GM18507 (cell line): ENCODE results near the gene ANO7.

Experiments used
- DNase-seq: peaks from one replicate; pipeline ENCODE4 v3.0.0; 2011; ENCODE audit warnings: low read depth; ENCODE audit not compliant: insufficient read length; ENCODE audit errors: extremely low spot score
- FAIRE-seq: peaks from 2 replicates; lab custom pipeline; 2011; peaks lifted over from hg19 to GRCh38; lab: Jason Lieb, UNC

The ANO7 gene

GRCh38 chr2:241156971-241157441, 31.5 kb upstream of the ANO7 start:
- FAIRE-seq = no peak
- no peak for DNase-seq

DNA sequence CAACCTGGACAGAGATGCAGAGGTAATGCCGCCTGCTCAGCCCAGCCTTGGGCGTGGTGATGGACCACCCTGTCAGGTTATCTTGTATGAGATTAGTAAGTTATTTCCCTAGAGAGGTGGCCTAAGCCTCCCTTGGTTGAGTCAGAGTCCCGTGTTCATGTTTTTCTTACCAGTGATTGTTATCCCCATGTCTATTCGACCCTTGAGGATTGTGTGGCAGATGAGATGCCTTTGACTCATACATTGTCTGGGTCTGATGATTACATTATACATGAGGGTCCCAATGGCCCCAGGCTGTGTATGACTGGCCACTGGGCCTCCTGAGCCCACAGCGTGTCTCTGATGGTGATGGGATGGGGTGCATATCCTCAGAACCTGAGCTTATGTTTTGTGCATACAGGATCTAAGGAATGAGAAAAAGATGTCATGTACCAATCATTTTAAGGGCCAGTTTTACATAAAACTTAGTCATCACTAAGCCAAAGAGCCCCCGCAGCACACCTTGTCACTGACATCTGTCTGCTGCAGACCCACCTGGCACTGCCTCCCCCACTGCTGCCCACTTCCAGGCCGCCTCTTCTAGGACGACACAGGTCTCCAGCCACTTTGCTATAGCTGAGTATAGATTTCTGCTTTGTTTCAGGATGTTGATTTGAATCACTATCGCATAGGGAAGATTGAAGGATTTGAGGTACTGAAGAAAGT, 30.5 kb upstream of the ANO7 start:
- no peak for DNase-seq
- no peak for FAIRE-seq

DNA sequence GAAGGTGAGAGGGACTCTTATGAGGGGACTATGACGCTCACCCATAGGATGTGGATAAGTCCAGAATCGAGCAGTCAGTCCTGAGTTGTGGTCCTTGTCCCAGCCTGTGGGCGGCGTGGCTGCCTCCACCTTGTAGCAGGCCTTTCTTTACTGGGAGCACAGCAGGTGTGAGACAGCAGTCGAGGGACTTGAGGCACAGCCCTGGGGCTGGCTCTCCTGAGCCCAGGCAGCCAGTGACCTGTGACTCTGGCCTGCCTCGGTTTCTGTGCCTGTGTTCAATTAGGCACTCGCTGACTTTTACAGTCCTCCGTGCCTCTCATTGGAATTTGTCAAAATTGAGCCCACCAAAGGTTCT, 30.0 kb upstream of the ANO7 start:
- DNase-seq (no peak), FAIRE-seq (no peak)

DNA sequence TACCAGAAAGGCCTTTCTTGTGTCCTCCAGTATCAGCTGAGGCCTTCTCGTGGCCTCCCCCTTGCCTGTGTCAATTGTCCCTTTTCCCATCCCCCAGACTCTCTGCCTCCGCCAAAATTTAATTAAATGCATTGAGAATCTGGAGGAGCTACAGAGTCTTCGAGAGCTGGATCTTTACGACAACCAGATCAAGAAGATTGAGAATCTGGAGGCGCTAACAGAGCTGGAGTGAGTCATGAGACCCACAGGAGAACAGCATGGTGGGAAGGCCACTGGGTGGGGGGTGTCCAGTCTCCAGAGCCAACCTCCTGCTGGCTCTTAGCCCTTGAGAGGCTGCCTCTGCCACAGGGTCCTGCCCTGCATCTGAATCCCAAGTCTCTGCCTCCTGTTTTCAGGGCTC, 29.4 kb upstream of the ANO7 start:
- DNase-seq = no peak
- FAIRE-seq = no peak

- no peak for DNase-seq
- FAIRE-seq = no peak
Measured at GRCh38 chr2:241160318-241160717, 28.2 kb upstream of the ANO7 start.

DNA sequence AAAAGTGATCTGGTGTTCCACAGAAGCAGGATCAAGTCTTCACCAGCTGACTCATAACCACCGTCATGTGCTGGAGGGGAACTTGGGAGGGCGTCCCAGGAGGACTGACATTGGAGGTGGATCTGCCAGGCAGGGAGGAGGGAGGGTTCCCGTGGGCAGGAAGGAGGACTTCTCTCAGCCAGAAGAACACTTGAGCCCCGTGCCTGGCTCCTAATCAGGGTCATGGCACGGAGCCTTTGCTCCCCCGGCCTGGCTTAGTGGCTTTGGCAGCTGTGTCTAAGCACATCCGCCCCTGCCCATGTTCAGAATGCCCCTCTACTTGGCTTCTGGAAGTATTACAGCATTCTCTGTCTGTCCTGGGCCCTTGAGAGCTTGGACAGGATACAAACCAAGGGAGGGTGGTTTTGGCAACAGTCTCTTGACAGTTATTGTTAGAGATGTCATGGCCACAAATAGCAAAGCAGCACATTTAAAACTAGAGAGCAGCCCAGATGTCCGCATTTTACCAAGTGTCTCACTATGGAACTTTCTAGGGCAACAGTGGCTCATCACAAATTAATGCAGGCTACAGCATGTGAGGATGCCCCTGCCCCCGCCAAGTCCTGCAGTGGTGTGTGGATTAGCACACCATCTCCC, 26.7 kb upstream of the ANO7 start:
- no peak for FAIRE-seq

DNA sequence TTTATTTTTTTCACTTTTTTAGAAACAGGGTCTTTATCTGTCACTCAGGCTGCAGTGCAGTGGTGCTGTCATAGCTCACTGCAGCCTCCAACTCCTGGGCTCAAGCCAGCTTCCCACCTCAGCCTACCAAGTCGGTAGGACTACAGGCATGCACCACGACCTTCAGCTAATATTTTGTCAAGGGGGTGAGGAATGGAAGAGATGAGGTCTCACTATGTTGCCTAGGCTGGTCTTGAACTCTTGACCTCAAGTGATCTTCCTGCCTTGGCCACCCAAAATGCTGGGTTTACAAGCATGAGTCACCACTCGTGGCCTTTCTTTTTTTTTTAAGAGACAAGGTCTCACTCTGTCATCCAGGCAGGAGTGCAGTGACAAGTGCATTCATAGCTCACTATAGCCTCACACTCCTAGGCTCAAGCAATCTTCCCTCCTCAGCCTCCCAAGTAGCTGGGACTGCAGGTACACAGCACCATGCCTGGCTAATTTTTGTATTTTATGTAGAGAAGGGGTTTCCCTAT, 24.8 kb upstream of the ANO7 start:
- FAIRE-seq = no peak
- DNase-seq = no peak

More for the DNA sequence above, 26.7 kb upstream of the ANO7 start:
- DNase-seq = no peak

DNA sequence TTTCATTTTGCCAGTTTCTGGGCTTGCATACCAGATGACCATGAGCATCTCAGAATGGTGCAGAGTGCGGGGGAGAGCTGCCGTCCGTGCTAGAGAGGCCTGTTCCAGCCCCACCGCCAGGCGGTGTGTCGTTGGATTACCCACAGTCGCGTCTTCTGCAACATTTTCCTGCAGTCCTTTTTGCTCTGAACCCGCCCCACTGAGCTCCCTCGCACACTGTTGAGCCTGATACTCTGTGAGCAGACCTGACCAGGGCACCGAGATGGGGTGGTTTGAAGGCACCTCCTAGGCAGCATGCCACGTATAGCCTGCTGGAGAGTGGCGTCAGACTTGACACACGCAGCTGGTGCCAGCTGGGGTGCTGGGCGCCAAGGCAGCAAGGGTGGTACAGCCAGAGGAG, 20.1 kb upstream of the ANO7 start:
- DNase-seq (no peak), FAIRE-seq (no peak)

- DNase-seq (no peak), FAIRE-seq (no peak)
Measured at GRCh38 chr2:241173557-241173956, 14.9 kb upstream of the ANO7 start.

DNA sequence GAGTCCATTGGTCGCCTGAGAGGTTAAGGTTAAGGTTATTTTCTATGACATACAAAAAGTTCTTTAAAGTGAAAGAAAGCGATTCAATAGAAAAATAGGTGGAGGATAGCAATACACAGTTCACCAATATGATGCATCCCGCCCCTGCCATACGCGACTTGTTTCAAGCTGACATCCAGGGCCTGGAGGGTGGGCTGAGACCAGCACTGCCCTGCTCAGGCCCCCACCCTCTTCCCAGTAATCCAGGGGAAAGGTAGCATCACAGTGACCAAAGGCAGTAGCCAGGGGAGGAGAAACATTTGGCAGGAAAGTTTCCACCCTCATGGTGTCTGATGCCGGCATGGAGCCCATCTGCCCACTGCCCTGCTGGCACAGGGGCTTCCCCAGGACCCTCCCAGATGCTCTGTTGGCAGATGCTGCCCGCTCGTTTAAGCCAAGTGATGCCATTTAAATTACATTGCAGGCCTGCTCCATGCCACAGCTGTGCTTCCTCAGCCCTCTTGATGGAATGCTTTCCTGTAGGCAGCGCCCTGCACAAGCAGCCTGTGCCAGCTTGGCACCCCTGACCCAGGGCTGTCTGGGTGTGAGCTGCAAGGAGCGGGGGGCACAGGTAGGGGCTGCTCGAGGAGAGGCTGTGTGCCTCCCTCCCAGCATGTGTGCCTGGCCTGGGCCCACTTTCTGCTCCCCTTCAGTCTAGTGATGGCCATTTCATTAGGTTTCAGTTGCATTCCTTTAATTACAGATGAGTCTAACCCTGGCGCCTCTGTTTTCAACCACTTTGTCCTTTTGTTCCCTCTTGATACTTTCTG, 10.7 kb upstream of the ANO7 start:
- no peak for DNase-seq
- no peak for FAIRE-seq

GRCh38 chr2:241178961-241179360, 9.5 kb upstream of the ANO7 start:
- FAIRE-seq = no peak
- DNase-seq = no peak

DNA sequence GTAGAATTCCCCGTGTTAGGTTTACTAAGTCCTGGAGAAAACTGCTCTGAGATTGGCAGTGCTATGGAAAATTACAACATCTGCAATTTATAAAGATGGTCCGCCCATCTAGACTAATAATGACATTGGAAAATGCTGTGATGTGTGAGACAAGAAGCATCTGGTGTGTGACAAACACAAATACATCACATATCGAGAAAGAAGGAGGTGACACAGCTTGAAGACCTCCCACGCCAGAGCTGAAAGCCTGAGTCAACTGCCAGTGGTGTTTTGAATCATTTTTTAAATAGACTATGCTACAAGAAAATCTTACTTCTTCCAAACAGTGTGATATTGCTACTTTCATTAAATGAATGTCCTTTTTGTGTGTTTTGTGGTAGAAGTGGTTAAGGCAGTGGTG, 8.6 kb upstream of the ANO7 start:
- no peak for DNase-seq

GRCh38 chr2:241180495-241180894, 8.0 kb upstream of the ANO7 start:
- DNase-seq (no peak), FAIRE-seq (no peak)

More for the DNA sequence above, 8.6 kb upstream of the ANO7 start:
- no peak for FAIRE-seq

- DNase-seq (no peak), FAIRE-seq (no peak)
Measured at GRCh38 chr2:241182126-241182525, 6.4 kb upstream of the ANO7 start.

- DNase-seq = no peak
- no peak for FAIRE-seq
Measured at GRCh38 chr2:241182531-241183133, 5.8 kb upstream of the ANO7 start.

- no peak for FAIRE-seq
- no peak for DNase-seq
Measured at GRCh38 chr2:241183221-241183620, 5.3 kb upstream of the ANO7 start.

GRCh38 chr2:241184901-241185300, 3.6 kb upstream of the ANO7 start:
- no peak for FAIRE-seq

GRCh38 chr2:241185961-241186360, 2.5 kb upstream of the ANO7 start:
- FAIRE-seq (no peak), DNase-seq (no peak)

More at GRCh38 chr2:241184901-241185300, 3.6 kb upstream of the ANO7 start:
- no peak for DNase-seq

DNA sequence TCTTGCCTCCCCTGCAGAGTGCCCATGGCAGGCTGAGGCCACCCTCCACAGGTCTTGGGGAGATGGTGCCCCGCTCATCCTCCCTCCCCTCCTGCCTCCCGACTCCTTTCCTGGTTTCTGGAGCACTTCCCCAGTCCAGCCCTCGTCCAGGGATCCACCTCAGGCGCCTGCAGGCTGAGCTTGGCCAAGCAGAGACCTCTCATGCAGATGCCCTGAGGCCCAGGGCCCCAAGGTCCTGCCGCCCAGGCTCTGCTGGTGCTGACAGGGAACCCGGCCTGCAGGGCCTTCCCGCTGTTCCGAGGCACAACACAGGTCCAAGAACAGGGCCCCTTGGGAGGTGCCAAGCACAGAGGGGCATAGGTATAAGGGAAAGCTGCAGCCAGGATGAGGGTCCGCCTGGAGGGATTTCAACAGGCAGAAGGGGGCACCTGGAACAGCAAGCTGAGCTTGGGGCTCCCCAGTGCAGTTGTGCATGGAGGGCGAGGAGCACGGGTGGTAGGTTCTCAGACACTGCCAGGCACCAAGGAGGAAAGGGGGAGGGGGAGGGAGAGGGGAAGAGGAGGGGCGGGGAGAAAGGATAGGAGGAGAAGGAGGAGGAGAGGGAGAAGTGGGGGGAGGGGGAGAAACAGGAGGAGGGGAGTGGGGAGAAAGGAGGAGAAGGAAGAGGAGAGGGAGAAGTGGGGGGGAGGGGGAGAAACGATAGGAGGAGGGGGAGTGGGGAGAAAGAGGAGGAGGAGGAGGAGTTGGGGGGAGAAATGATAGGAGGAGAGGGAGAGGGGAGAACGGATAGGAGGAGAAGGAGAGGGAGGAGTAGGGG, 1.2 kb upstream of the ANO7 start:
- FAIRE-seq (no peak), DNase-seq (no peak)
